Natural killer cell treated with Interleukin-12 subunit alpha and Interleukin-12 subunit beta and Interleukin-15 and Interleukin-18, amount 100 ng/mL, for 72 hours (primary cell): Measurements from ENCODE around the gene SLC8A1. TPM values are rescaled to one million over a fixed set of nuclear protein-coding genes. Genes with fewer than 3 reads are reported as not detected.

Experiments
- ATAC-seq, 2 donors: fragments of 150-1000 bp; cut with Tn5 transposase in 1 of 2; sonication (Bioruptor Pico), chemical (Tn5 transposase) in 1 of 2; 2 replicates each; pipeline ENCODE4 v1.10.0; 2021
- DNase-seq: peaks from one replicate; pipeline ENCODE4 v3.0.0; 2022; ENCODE audit warnings: low spot score
- H3K27ac Mint-ChIP-seq, 2 donors: 1 replicate in 1 of 2; 2 replicates in 1 of 2; pipeline ENCODE4 v1.8.0; 2022; ENCODE audit warnings: mixed read lengths in 2 of 2, mild to moderate bottlenecking in 1 of 2, moderate library complexity in 1 of 2
- H3K27me3 Mint-ChIP-seq, 2 donors: 1 replicate in 1 of 2; 2 replicates in 1 of 2; pipeline ENCODE4 v1.8.0; 2022; ENCODE audit warnings: mixed read lengths in 2 of 2
- H3K36me3 Mint-ChIP-seq: one replicate; pipeline ENCODE4 v1.8.0; 2022; ENCODE audit warnings: mixed read lengths
- H3K4me1 Mint-ChIP-seq, 2 donors: 1 replicate in 1 of 2; 2 replicates in 1 of 2; pipeline ENCODE4 v1.8.0; 2022; ENCODE audit warnings: low read depth in 2 of 2, mixed read lengths in 2 of 2, mild to moderate bottlenecking in 1 of 2
- H3K4me3 Mint-ChIP-seq: one replicate; pipeline ENCODE4 v1.8.0; 2022; ENCODE audit warnings: mixed read lengths
- H3K9me3 Mint-ChIP-seq: 2 replicates; pipeline ENCODE4 v1.8.0; 2022; ENCODE audit warnings: mixed read lengths
- total RNA-seq, 2 donors: library from RNA; stranded (reverse); gene quantifications; one replicate each; pipeline ENCODE4 v1.2.3, GENCODE V29; 2022

The SLC8A1 gene
- total RNA-seq, 2 donors from 2014 or later = not detected

GRCh38 chr2:40401896-40402295 is 50.0 kb downstream of the SLC8A1 start:
- no peaks in the 10 kb centered on the region for H3K27me3 Mint-ChIP-seq
- H3K27ac Mint-ChIP-seq = no peak overlapping the region
- peaks cover 9% of the 10 kb centered on the region for H3K9me3 Mint-ChIP-seq
- H3K36me3 Mint-ChIP-seq = peaks cover 5% of the 10 kb centered on the region
- no peaks in the 10 kb centered on the region for H3K4me1 Mint-ChIP-seq
- ATAC-seq (no peak), DNase-seq (no peak)
- H3K4me3 Mint-ChIP-seq = no peak overlapping the region

GRCh38 chr2:40400336-40400953 is 51.4 kb downstream of the SLC8A1 start:
- no peak overlapping the region for H3K4me3 Mint-ChIP-seq
- H3K27me3 Mint-ChIP-seq = no peaks in the 10 kb centered on the region
- no peak overlapping the region for H3K27ac Mint-ChIP-seq
- no peak for ATAC-seq
- no peaks in the 10 kb centered on the region for H3K4me1 Mint-ChIP-seq
- H3K9me3 Mint-ChIP-seq = peaks cover 9% of the 10 kb centered on the region
- no peak for DNase-seq
- peaks cover 5% of the 10 kb centered on the region for H3K36me3 Mint-ChIP-seq

- Mint-ChIP-seq H3K27me3 (no peaks in the 10 kb centered on the region), H3K4me3 (no peak overlapping the region), H3K27ac (no peak overlapping the region), H3K36me3 (peaks cover 5% of the 10 kb centered on the region), H3K4me1 (no peaks in the 10 kb centered on the region), H3K9me3 (peaks cover 9% of the 10 kb centered on the region)
- DNase-seq (no peak), ATAC-seq (no peak)
Measured at GRCh38 chr2:40397765-40398164, 54.1 kb downstream of the SLC8A1 start.

- no peak overlapping the region for H3K4me3 Mint-ChIP-seq
- DNase-seq = no peak
- no peaks in the 10 kb centered on the region for H3K27me3 Mint-ChIP-seq
- no peak overlapping the region for H3K27ac Mint-ChIP-seq
- ATAC-seq = no peak
- no peaks in the 10 kb centered on the region for H3K4me1 Mint-ChIP-seq
- H3K9me3 Mint-ChIP-seq = peaks cover 9% of the 10 kb centered on the region
- H3K36me3 Mint-ChIP-seq = peaks cover 9% of the 10 kb centered on the region
Measured at GRCh38 chr2:40396124-40396523, 55.8 kb downstream of the SLC8A1 start.

DNA sequence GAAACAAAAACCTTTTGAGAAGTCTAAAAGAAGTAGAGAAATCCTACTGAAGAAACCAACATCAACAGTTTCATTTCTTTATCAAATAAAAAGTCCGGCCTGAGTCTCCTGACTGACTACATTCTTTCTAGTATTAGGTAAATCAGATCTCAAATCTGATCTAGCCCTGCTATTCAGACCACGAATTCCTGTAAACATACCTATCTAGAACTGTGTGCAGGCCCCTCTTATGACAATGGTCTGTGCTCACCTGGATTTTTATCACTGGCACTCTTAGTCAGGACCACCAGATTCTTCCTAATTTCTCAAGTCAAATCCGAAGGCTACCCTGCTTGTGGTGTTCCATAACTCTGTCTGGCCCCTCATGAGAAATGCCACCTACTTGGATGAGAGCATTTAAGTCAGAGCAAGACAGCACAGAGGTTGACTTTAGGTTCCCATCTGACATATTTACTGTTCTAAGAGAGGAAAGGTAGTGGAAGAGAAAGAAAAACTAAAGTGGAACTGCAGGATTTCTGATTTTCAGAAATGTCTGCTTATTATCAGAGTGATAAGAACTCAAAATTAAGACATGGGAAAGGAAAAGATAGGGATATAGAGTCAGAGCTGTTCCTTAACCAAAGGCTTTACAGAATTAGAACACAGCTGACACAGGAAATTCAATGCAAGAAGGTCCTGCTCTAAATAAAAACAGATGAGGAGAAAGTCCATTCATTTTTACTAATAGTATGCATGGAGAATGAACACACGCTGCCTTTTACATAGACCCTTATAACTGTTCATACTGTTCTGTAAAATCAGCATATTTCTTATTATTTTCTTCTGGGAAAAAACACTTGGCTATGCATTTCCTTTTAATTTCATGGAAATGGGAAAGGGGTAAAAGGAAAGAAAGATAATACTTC is 56.5 kb downstream of the SLC8A1 start:
- H3K36me3 Mint-ChIP-seq = peaks cover 9% of the 10 kb centered on the region
- no peak overlapping the region for H3K4me3 Mint-ChIP-seq
- DNase-seq = no peak
- H3K27me3 Mint-ChIP-seq = no peaks in the 10 kb centered on the region
- H3K27ac Mint-ChIP-seq = no peak overlapping the region
- ATAC-seq = no peak
- peaks cover 8% of the 10 kb centered on the region for H3K9me3 Mint-ChIP-seq
- no peaks in the 10 kb centered on the region for H3K4me1 Mint-ChIP-seq

GRCh38 chr2:40394597-40394996 is 57.3 kb downstream of the SLC8A1 start:
- ATAC-seq (no peak), DNase-seq (no peak)
- Mint-ChIP-seq H3K4me1 (no peaks in the 10 kb centered on the region), H3K27ac (no peak overlapping the region), H3K36me3 (peaks cover 4% of the 10 kb centered on the region), H3K4me3 (no peak overlapping the region), H3K9me3 (peaks cover 2% of the 10 kb centered on the region), H3K27me3 (no peaks in the 10 kb centered on the region)

DNA sequence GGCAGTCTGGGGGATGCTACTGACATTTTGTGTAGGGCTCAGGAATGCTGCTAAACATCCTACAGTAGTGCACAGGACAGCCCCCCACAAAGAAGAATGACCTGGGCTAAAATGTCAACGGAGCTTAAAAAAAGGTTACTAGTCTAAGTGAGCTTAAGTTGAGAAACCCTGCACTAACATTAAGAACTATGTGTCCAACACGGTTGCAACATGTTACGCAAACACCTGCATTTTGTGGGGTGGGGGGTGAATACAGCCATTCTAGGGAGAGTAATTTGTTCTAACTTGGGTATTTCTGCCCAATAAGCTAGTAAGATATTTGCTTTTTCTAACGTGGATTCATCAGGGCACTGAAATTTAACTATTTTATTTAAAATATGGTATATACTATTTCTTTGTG is 57.9 kb downstream of the SLC8A1 start:
- ATAC-seq (no peak), DNase-seq (no peak)
- H3K27me3 Mint-ChIP-seq = no peaks in the 10 kb centered on the region
- no peak overlapping the region for H3K27ac Mint-ChIP-seq
- H3K4me3 Mint-ChIP-seq = no peak overlapping the region
- no peaks in the 10 kb centered on the region for H3K9me3 Mint-ChIP-seq
- no peaks in the 10 kb centered on the region for H3K4me1 Mint-ChIP-seq
- peaks cover 4% of the 10 kb centered on the region for H3K36me3 Mint-ChIP-seq

GRCh38 chr2:40388161-40388560 is 63.7 kb downstream of the SLC8A1 start:
- Mint-ChIP-seq H3K36me3 (peaks cover 4% of the 10 kb centered on the region), H3K27ac (no peak overlapping the region), H3K4me1 (no peaks in the 10 kb centered on the region), H3K9me3 (no peaks in the 10 kb centered on the region), H3K4me3 (no peak overlapping the region), H3K27me3 (no peaks in the 10 kb centered on the region)
- DNase-seq (no peak), ATAC-seq (no peak)

DNA sequence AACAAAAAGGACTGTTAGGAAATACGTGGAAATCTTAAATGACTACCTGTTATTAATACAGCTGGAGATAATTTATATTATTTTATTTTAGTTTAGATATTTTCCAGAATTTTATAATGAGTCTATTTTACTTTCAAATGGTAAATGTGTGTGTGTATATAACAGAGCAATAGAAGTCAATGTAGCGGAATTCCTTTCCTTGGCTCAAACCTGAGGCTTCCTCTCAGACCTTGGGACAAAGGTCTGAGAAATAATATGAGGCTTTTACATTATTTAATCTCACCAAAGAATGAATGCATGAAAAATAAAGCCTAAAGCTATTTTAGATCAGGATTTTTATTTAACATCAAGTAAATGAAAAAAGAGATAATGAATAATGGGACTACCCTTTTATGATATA is 65.7 kb downstream of the SLC8A1 start:
- Mint-ChIP-seq H3K9me3 (peaks cover 10% of the 10 kb centered on the region), H3K27ac (no peak overlapping the region), H3K36me3 (peaks cover 8% of the 10 kb centered on the region), H3K27me3 (no peaks in the 10 kb centered on the region), H3K4me3 (no peak overlapping the region), H3K4me1 (no peaks in the 10 kb centered on the region)
- no peak for DNase-seq
- no peak for ATAC-seq

- H3K27ac Mint-ChIP-seq = no peak overlapping the region
- H3K36me3 Mint-ChIP-seq = peaks cover 10% of the 10 kb centered on the region
- no peaks in the 10 kb centered on the region for H3K27me3 Mint-ChIP-seq
- H3K4me1 Mint-ChIP-seq = no peaks in the 10 kb centered on the region
- no peak for DNase-seq
- no peak for ATAC-seq
- peaks cover 10% of the 10 kb centered on the region for H3K9me3 Mint-ChIP-seq
- no peak overlapping the region for H3K4me3 Mint-ChIP-seq
Measured at GRCh38 chr2:40384714-40385113, 67.2 kb downstream of the SLC8A1 start.

DNA sequence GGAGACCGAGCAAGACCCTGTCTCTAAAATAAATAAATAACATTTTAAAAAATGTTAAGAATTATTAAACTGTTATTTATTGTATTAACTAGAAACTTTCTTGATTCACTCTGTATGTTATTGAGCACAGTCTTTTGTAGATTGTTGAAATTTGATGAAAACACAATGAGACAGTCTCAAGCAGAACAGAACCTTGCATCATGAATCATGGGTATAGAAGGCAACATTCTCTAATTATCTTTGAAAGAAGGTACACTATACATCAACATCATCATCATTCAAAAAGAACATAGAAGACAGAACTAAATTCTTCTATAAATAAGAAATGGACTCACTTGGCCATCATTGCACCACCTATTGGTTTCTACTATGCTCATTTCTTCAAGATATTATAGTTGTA is 67.7 kb downstream of the SLC8A1 start:
- no peaks in the 10 kb centered on the region for H3K4me1 Mint-ChIP-seq
- H3K27me3 Mint-ChIP-seq = no peaks in the 10 kb centered on the region
- no peak overlapping the region for H3K4me3 Mint-ChIP-seq
- DNase-seq (no peak), ATAC-seq (no peak)
- no peak overlapping the region for H3K27ac Mint-ChIP-seq
- H3K9me3 Mint-ChIP-seq = peaks cover 10% of the 10 kb centered on the region
- H3K36me3 Mint-ChIP-seq = peaks cover 10% of the 10 kb centered on the region

- Mint-ChIP-seq H3K4me1 (no peaks in the 10 kb centered on the region), H3K9me3 (peaks cover 10% of the 10 kb centered on the region), H3K4me3 (no peak overlapping the region), H3K36me3 (peaks cover 10% of the 10 kb centered on the region), H3K27ac (no peak overlapping the region), H3K27me3 (no peaks in the 10 kb centered on the region)
- no peak for DNase-seq
- ATAC-seq = no peak
Measured at GRCh38 chr2:40380721-40381120, 71.2 kb downstream of the SLC8A1 start.

- Mint-ChIP-seq H3K27me3 (no peaks in the 10 kb centered on the region), H3K4me1 (no peaks in the 10 kb centered on the region), H3K27ac (no peak overlapping the region), H3K4me3 (no peak overlapping the region), H3K9me3 (peaks cover 10% of the 10 kb centered on the region), H3K36me3 (peaks cover 10% of the 10 kb centered on the region)
- ATAC-seq (no peak), DNase-seq (no peak)
Measured at GRCh38 chr2:40380041-40380440, 71.8 kb downstream of the SLC8A1 start.

- Mint-ChIP-seq H3K9me3 (peaks cover 3% of the 10 kb centered on the region), H3K4me1 (no peaks in the 10 kb centered on the region), H3K27me3 (no peaks in the 10 kb centered on the region), H3K4me3 (no peak overlapping the region), H3K36me3 (no peaks in the 10 kb centered on the region), H3K27ac (no peak overlapping the region)
- DNase-seq (no peak), ATAC-seq (no peak)
Measured at GRCh38 chr2:40374543-40375240, 77.2 kb downstream of the SLC8A1 start.
